Measurements from ENCODE around the gene ZNF410. TPM values are rescaled to one million over a fixed set of nuclear protein-coding genes. Genes with fewer than 3 reads are reported as not detected.
A peak's percentile ranks its signal among the peaks of the same experiment; 100 is the strongest.

ZNF410 gene
- total RNA-seq, 1 experiment from 2014 or later, result 21.0 TPM

GRCh38 chr14:73976125-73976524, 89.5 kb downstream of the ZNF410 start (continued):
- TF ChIP-seq TP53 (CRISPR knock-in tag; IDR thresholded peaks at IDR 0.05) (no peak), ELF4 (CRISPR knock-in tag; IDR thresholded peaks at IDR 0.05; ENCODE audit: low read depth) (no peak)

GRCh38 chr14:73977896-73978295, 91.2 kb downstream of the ZNF410 start:
- Mint-ChIP-seq H3K9me3 (no peaks in the 10 kb centered on the region), H3K4me3 (no peak overlapping the region), H3K27me3 (ENCODE audit: low read depth) (no peaks in the 10 kb centered on the region), H3K4me1 (no peaks in the 10 kb centered on the region), H3K27ac (0 out of 2 replicates have a peak overlapping the region, but pooled peaks have one; percentile 23), H3K36me3 (no peaks in the 10 kb centered on the region)
- ATAC-seq, result no peak
- no peak for TF ChIP-seq ZNF281 (CRISPR knock-in tag; IDR thresholded peaks at IDR 0.05)
- TF ChIP-seq HMGXB4 (CRISPR knock-in tag; IDR thresholded peaks at IDR 0.05), result no peak
- TF ChIP-seq EMX1 (CRISPR knock-in tag; IDR thresholded peaks at IDR 0.05), result no peak
- DNase-seq (ENCODE audit: low spot score), result no peak
- ChIA-PET POLR2A (interaction anchor here (0.7 kb wide), 1 partner anchor 9 kb away, joined by 4 read pairs; no protein-coding TSS in a partner anchor), CTCF (interaction anchor here (0.5 kb wide), 1 partner anchor 44 kb away, joined by 3 read pairs; no protein-coding TSS in a partner anchor)

Other genes starting within 250 kb of the ZNF410 start
- gene DNAL1, start 241.9 kb upstream of the ZNF410 start, total RNA-seq (2021), result 14.3 to 15.6 TPM (median 15.6 TPM) in 3 replicates
- 46.0 to 50.2 TPM (median 49.6 TPM) in 3 replicates for gene PNMA1, start 172.5 kb upstream of the ZNF410 start, total RNA-seq (2021)
- 20.7 to 23.6 TPM (median 22.1 TPM) in 3 replicates for gene PTGR2, start 35.0 kb upstream of the ZNF410 start, total RNA-seq (2021)
- gene FAM161B, start 63.2 kb downstream of the ZNF410 start, total RNA-seq (2021), result 0.26 to 0.66 TPM (median 0.46 TPM) in 3 replicates
- 9.1 to 10.5 TPM (median 10.4 TPM) in 3 replicates for gene COQ6, start 63.4 kb downstream of the ZNF410 start, total RNA-seq (2021)
- 8.8 to 10.6 TPM (median 9.5 TPM) in 3 replicates for gene ENTPD5, start 132.4 kb downstream of the ZNF410 start, total RNA-seq (2021)
- 0.48 to 0.98 TPM (median 0.73 TPM) in 3 replicates for gene BBOF1, start 132.5 kb downstream of the ZNF410 start, total RNA-seq (2021)
- gene ALDH6A1, start 197.6 kb downstream of the ZNF410 start, total RNA-seq (2021), result 21.6 to 32.1 TPM (median 30.6 TPM) in 3 replicates
- 8.8 to 10.6 TPM (median 10.3 TPM) in 3 replicates for gene LIN52, start 198.1 kb downstream of the ZNF410 start, total RNA-seq (2021)

Data from WTC11 (cell line).